Measurements from ENCODE around the gene ZNF397.

GRCh38 chr18:35271656-35272055 is 30.8 kb downstream of the ZNF397 start:
- TF ChIP-seq CTCF (IDR thresholded peaks at IDR 0.05) (no peak), ZFX (IDR thresholded peaks at IDR 0.05; ENCODE audit: borderline replicate concordance) (no peak)
